Activated T-cell treated with anti-CD3 and anti-CD28 coated beads for 4 hours (primary cell): Measurements from ENCODE around the gene INCA1.

Experiments used
- DNase-seq: peaks from one replicate; pipeline ENCODE4 v3.0.0-alpha.2; 2020

INCA1 gene

DNA sequence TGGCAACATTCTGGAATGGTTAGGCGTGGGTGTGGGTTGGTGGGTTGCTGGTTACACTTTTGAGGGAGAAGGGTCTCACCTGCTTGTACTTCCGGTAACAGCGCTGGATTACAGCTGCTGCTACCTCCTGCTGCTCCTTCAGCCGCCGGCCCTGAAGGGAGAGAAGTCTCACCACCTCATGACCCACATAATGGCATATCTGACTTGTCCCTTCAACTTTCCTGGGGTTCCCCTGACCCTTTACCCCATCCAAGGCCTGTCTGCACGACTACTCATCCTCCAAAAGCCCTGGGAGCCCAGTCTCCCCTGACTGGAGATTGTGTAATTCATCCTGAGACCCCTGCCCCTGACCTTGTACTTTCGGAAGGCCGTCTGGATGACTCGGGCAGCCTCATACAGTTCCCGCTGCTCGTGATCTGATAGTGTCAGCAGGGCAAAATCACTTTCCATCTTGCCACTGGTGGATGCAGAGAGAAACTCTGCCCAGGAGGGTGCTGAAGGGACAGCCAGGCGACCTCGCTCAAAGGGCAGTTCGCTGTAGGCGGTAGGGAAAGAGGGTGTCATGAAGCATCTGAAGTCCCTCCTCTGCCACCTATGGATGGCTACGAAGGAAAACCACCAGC lies 27.7 kb downstream of the INCA1 start:
- DNase-seq, result no peak

DNA sequence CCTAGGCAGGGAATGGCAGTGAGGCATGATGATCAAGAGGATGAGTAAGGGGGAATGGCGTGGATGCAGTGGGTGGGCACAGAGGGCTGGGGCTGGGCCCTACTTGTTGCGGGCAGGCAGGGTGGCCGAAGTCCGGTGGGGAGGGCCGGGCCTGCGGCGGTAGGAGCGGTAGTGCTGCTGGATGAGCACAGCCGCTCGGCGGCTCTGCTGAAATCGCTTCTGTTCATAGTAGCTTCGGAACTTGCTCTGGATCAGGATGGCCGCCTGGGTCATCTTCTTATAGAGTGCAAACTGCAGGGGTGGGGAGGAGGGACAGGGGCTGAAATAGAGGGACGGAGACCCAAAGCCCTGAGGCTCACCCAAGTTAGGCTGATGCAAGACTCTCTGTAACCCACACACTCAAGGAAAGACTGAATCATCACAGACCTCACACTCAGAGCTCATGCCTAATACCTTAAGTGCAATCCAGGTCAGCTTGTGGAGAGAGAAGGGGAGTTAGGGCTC lies 28.2 kb downstream of the INCA1 start:
- no peak for DNase-seq

DNA sequence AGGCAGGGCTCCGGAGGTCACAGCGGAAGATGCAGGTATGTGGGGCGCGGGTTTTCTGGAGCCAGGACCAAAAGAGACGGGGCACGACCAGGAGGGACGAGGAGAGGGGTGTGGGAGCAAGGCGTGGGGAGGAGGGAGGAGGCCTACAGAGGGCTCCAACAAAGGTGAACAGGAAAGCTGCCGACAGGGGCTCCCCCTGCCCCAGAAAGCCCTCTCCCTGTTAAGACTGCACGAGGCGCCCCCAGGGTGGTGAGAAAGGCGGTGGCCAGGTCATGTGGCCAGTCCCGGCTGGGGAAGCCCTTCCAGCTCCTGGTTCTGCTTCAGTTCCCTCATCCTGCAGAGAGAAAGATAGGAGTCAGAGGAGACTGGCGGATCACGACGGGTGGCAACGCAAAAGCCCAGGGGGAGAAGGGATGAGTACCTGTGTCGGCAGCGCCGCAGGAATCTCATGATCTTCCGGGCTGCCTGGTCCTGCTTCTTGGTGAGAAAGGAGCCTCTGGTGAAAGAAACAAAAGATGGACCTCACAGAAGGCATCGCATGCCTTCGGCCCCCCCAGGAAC lies 28.8 kb downstream of the INCA1 start:
- no peak for DNase-seq

DNA sequence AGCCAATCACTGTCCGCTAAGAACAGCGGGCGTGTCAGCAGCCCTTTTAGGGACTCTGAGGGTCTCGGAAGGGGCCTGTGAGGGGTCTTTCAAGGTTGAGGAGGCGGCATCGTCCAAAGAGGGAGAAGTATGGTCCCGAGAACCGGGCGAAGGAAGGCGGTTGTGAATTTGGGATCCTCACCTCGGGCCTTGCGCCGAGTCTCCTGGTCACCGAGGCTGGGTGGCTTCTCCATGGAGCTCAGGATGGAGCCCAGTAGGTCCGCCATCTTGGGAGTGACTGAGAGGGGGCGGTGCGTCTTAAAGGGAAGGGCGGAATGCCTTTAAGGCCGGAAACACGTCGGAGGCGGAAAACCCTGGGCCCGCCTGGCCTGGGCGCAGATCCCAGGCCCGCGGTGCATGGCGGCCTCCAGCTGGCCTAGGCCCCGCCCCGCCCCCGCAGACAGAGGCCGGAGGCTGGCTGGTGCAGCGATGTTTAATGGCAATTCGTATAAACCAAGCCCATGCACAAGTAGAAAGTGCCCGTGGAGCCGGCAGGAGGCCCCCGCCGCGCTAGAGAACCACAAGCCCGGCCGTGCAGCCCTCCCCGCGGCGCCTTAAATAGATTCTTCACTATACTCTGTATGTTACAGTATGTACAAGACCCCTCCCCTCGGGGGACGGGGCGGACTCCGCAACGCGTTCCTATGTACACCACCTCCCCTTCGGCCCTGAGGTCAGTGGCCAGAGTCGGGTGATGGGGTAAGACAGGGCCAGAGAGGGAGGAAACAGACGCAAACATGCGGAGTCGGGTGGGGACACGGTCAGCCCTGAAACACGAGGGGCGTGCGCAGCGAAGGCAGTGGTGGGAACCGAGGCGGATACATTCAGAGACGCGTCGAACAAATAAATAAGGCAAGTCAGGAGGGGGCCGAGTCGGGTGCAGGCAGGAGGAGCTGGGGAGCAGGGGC lies 29.5 kb downstream of the INCA1 start, which contains the start of gene SPAG7:
Gene SPAG7 (minus strand): TSS at position 279 of the 947 bp plus-strand sequence. CDS start 13 bp downstream, at position 266.
- peak; percentile 87 for DNase-seq

DNA sequence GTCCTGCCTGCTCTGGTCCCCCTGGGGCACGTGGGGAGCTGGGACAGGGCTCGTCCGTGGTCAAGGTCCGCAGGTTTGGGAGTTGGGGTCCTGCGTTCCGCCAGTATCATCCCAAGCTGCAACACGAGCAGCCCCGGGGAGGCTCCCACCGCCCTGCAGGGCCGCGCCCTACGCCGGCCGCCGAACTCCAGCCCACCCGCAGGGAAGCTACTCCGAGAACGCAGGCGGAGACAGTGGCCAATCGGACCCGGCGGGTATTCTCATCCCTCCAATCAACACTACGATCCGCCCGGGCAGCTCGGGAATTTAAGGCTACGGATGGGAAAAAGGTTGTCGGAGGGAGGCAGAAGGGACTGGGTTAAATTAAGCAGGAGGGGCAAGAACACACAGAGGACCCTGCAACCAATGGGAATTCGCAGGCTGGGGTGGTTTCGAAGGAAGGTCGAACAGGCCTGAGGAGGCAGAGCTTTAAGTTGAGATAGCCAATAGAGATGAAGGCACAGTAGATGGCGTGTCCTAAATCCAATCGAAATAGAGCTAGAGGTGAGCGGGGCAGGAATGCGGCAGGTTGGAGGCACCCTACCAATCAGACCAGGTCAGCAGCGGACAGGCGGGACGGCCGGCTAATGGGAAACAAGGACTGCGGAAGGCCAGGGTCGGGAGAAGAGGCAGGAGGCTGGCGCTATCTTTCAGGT lies 30.3 kb downstream of the INCA1 start:
- DNase-seq, result peak; percentile 69

DNA sequence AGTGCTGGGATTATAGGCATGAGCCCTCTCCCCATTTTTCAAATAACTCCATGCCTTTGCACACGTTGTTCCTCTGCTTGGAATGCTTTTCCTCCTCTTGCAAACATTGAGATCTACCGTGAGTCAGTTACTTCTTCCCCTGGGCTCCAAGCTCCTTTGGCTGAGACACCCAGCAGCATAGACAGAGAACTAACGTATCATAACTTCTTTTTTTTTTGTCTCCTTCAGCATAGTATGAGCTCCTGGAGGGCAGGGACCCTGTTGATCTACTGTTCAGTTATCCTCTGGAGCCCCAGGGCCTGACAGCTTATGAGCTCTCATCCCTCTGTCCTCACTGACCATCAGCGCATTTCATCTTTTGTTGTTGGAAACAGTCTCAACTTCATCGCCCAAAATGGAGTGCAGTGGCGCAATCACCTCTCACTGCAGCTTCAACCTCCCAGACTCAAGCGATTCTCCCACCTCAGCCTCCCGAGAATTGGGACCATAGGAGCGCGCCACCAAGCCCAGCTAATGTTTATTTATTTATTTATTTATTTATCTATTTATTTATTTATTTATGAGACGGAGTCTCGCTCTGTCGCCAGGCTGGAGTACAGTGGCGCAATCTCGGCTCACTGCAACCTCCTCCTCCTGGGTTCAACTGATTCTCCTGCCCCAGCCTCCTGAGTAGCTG lies 31.9 kb downstream of the INCA1 start:
- no peak for DNase-seq

DNA sequence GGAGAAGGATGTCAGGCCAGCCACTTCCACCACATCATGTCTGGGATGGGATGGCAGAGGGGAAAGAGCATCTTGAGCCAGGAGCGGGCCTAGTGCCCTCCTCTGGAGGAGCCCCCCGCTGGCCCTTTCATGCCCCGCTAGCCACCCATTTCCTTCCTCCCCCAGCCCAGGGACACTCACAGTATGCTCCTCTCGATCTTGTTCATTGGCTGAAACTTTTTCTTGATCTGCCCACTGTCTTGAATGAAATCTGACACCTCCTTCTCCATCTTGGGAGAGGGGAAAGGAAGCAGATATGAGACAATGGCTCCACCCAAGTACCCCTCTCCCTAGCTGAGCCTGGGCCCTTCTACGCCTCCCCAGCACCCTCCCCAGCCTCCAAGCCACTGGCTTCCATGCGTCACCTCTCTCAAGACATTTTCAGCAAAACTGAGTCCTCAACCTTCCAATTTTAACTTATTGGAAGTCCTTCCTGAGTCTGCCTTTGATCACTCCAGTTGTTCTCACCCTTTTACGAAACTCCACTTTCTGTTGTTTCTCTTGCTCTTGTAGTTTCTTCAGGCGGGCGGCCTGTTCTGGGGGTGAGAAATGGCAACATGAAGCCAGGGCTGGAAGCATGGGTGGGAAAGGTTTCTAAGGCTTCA lies 36.9 kb downstream of the INCA1 start:
- no peak for DNase-seq

DNA sequence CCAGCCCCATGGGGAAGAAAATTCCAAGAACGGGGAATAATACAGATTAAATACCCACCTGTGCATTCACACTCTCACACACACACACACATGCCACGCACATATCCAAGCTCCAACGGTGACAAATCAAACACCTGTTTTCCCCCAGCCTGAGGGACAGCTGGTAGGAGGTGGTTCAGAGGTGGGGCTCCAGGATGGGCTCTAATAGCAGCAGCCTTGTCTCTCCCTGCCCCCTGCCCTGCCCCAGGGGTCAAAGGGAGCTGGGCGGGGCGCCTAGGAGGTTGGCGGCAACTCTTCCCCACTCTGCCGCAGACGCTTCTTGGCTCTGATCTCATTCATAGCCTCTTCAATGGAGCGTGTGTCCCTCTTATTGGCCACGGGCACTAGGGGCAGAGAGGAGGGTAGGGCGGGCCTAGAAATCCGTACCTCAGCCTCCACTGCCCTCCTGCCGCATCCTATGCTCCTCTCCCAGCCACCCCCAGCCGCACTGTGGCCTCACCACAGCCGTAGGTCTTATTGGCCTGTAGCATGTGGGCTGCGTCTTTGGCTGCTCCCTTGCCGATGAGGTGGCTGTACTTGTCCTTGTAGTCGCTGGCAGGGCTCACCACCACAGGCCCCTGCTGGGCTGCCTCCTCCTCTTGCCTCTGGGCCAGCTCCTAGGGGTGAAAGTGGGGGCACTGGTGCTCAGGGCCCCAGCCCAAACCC lies 37.9 kb downstream of the INCA1 start:
- DNase-seq, result no peak

DNA sequence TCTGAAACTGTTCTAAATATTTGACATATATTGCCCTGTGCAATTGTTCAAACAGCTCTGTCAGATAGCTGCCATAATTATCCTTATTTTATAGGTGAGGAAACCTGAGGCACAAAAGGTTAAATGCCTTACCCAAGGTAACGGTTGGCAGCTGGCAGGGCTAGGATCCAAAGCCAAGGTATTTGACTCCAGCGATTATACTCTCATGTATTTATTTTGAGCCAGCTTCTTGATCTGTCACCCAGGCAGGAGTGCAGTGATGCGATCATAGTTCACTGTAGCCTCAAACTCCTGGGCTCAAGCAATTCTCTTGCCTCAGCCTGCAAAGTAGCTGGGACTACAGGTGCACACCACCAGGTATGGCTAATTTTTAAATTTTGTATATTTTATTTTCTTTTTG lies 39.2 kb downstream of the INCA1 start:
- DNase-seq, result no peak

DNA sequence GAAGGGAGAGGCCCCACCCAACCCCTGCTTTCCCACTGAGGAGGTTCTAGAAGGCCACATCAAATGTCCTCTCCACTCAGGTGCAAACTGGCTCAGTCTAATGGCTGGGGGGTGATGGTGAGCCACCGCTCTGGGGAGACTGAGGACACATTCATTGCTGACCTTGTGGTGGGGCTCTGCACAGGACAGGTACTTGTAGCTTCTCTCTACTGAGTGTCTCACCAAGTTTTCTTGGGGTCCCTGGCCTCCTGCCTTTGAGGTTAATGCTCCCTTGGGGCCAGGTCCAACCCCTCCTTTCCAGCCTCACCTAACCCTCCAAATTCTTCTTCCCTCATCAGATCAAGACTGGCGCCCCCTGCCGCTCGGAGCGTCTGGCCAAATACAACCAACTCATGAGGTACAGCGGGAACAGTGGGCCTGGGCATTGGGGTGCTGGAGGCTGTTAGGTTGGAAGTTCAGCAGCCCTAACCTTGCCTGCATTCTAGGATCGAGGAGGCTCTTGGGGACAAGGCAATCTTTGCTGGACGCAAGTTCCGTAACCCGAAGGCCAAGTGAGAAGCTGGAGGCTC lies 40.7 kb downstream of the INCA1 start:
- DNase-seq, result no peak

DNA sequence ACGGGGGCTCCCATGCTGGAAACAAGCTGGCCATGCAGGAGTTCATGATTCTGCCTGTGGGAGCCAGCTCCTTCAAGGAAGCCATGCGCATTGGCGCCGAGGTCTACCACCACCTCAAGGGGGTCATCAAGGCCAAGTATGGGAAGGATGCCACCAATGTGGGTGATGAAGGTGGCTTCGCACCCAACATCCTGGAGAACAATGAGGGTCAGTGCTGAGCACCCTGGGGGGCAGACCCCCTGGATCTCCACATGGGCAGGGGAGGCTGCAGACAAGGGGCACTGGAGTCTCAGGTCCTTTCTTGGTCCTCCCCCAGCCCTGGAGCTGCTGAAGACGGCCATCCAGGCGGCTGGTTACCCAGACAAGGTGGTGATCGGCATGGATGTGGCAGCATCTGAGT lies 42.2 kb downstream of the INCA1 start:
- DNase-seq, result no peak

DNA sequence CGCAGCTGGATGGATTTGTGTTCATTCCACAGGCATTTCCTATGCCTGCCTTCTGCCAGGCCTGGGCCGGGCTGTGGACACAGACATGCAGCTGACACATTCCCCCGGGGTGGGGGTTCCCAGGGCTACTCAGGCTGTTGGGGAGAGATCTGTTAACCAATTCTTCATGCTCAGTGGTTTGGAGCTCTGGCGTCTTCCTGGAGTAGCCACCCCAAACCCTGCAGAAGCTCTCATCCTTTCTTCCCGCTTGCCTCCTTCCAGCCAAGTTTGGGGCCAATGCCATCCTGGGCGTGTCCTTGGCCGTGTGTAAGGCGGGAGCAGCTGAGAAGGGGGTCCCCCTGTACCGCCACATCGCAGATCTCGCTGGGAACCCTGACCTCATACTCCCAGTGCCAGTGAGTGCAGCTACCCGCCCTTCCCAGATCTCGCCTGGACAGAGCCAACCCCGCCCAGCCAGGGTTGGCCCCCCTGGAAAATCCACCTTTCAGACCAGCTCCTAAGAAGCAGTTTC lies 43.8 kb downstream of the INCA1 start:
- DNase-seq, result no peak

DNA sequence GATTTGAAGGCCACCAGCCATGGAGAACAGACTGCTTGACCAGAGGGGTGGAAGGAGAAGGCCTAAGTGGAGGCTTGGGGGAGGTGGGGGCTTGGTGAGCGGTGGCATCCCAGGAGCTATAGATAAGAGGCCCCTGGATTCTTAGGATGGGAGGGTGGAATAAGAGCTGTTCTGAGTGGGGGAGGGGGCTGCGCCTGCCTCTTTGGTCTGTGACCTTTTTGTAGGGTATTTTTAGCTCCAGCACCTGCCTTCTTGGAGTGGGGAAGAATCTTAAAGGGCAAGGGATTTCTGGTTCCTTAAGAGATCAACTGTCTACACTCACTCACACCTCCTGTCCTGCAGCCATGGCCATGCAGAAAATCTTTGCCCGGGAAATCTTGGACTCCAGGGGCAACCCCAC lies 45.8 kb downstream of the INCA1 start:
- DNase-seq, result no peak

DNA sequence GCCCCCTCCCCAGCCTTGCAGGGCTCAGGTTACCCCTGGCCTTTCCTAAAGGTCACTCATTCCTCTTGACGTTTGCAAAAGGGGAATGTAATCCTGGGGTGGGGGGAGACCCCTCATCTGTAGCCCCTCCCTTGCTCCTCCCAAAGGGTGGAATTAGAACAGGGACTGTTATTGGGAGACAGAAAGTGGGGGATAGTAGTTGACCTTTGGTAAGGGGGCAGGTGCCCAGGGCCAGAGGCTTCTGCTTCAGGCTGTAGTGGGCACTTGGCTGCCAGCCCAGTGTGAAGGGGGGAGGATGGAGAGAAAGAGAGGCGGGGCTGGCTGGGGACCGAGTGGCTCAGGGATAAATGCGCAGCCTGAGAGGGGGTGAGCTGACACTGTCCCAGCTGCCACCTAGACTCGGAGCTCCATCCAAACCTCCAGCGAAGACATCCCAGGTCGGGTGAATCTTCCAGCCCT lies 46.5 kb downstream of the INCA1 start, which contains the start of gene ENO3:
Gene ENO3 (plus strand): TSS at position 374 of the 459 bp plus-strand sequence. CDS start 711 bp downstream, outside the sequence.
- DNase-seq, result no peak

DNA sequence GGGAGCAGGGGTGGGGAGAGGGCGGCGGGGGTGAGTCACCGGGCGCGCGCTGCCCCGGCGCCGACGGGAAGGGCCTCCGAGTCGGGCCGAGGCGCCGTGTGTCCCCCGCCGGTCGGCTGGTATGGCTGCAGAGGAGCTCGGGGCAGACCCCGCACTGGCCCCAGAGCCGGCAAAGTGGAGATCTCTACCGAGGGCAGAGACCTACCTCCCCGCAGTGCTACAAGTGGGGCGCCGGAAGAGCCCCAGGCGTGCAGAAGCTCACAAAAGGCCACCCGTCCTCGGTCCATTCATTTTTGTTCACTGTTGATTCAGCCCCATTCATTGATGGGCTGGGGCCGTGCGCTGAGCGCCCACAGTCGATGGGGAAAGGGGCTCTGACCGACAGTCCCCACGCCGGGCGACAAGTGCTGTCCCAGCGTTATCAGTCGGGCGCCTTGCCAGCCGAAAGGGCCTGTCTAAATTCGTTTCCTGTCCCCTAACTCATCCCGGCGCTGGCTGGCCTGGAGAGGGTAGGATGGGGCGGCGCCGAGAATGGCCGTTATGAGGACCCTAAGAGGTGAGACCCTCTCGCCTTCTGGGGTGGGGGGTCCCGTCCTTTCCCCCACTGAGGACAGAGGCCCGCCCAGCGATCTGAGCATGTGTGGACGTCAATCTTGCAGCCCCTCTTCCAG lies 47.1 kb downstream of the INCA1 start:
- no peak for DNase-seq

DNA sequence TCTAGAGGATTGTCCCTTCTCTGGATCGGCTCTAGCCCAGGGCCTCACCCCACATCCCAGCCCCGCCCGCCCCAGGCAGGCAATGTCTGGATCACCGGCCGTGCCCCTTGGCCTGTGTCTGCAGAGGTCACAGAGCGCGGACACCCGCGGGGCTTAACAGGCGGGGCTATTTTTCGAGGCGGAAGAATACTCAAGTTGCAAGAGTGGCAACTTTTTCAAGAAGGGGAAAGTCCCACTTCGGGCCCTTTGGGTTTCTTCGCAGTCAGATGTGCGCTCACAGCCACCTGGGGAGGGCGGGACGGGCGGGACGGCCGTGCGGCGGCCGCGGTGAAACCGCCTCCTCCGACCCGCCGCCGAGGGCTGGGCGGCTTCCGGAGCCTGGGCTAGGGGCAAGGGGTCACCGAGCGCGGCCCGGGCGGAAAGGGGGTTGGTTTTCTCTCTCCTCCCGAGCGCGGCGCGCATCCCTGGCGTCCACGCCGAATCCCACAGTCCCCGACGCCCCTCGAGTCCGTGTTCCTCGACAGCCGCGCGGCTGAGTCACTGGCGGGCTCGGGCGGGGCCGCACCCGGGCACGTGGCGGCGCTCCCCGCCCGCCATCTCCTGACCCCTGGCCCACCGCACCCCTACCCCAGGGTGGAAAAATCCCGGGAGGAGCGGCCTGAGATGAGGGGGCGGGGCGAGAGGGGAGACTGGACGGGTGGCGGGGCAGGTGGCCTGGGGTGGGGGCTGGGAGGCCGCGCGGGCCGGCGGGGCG lies 47.8 kb downstream of the INCA1 start:
- DNase-seq, result peak; percentile 64

DNA sequence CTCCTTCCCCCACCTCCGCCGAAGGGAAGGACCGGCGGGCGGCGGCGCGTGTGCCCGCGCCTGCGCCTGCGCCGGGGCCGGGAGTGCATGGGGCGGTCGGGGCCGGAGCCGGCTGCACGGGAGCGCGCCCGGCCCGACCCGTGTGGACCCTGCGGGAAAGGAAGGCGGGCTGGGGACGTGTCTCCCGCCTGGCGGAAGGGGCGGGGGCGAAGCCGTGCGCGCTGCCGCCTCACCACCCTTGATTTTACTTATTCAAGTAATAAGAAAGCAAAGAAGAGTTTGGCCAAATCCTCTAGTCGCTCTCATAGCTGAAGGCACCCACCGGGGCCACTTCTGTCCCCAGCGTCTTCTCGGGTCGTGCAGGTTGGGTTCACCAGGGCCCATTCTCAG lies 48.4 kb downstream of the INCA1 start:
- DNase-seq, result peak; percentile 38

DNA sequence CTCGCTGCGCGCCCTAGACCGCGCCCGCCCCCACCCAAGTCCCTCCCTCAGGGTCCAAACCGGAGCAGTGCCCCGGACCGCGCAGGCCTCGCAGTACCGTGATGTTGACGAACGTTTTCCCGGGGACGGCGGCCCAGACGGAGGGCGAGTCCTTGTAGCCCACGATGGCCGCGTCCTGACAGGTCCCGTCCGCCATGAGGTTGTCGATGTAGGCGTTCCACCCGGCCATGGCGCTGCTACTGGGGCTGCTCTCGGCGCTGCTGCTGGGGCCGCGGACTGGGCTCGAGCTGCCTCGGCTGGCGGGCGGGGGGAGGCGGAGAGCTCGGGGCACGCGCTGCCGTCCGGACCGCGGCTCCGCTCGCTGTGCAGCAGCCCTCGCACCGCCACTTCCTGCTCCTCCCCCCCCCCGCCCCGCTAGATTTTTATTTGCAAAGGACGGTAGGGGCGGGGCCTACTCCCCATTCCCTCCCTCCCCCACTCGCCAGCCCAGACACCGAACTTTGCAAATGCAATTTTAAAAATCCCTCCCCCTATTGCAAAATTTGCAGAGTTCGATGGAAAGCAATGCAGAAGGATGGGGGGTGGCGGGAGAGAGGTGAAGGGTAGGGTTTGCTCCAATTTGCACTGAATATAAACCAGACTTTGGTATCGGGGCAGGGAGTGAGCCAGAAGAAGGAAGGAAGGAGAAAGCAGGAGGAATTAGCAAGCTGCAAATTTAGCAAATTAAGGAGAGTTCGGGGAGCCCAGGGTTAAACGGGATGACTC lies 49.0 kb downstream of the INCA1 start, which contains the start of gene PFN1:
Gene PFN1 (minus strand): TSS at position 365 of the 765 bp plus-strand sequence. CDS start 136 bp downstream, at position 229.
- DNase-seq, result peak; percentile 86
